DLD1 (cell line): ENCODE data around the gene TRIB2.

Experiments
- in situ Hi-C: cut with HindIII; loops from 2 replicates; pipeline ENCODE4 v1.10.0; 2017; ENCODE audit warnings: low sequenced_read_pairs

Gene TRIB2

GRCh38 chr2:12737738-12738485, 21.2 kb downstream of the TRIB2 start:
- in situ Hi-C loops = no loop called here

GRCh38 chr2:12739721-12740254, 23.1 kb downstream of the TRIB2 start:
- in situ Hi-C loops = no loop called here

- in situ Hi-C loops = no loop called here
Measured at GRCh38 chr2:12741380-12741779, 24.6 kb downstream of the TRIB2 start.

GRCh38 chr2:12742891-12743290, 26.2 kb downstream of the TRIB2 start:
- in situ Hi-C loops = no loop called here

GRCh38 chr2:12750166-12750905, 33.6 kb downstream of the TRIB2 start:
- in situ Hi-C loops = no loop called here

- in situ Hi-C loops = no loop called here
Measured at GRCh38 chr2:12754643-12755042, 37.9 kb downstream of the TRIB2 start.

- in situ Hi-C loops = no loop called here
Measured at GRCh38 chr2:12755384-12755783, 38.6 kb downstream of the TRIB2 start.

- in situ Hi-C loops = no loop called here
Measured at GRCh38 chr2:12759248-12759647, 42.5 kb downstream of the TRIB2 start.

- in situ Hi-C loops = no loop called here
Measured at GRCh38 chr2:12761104-12761503, 44.4 kb downstream of the TRIB2 start.

- in situ Hi-C loops = no loop called here
Measured at GRCh38 chr2:12762337-12762736, 45.6 kb downstream of the TRIB2 start.

- in situ Hi-C loops = no loop called here
Measured at GRCh38 chr2:12762976-12763375, 46.2 kb downstream of the TRIB2 start.

GRCh38 chr2:12763486-12763885, 46.8 kb downstream of the TRIB2 start:
- in situ Hi-C loops = no loop called here

GRCh38 chr2:12764075-12764730, 47.5 kb downstream of the TRIB2 start:
- in situ Hi-C loops = no loop called here

- in situ Hi-C loops = no loop called here
Measured at GRCh38 chr2:12764849-12765605, 48.3 kb downstream of the TRIB2 start.

GRCh38 chr2:12766421-12766879, 49.7 kb downstream of the TRIB2 start:
- in situ Hi-C loops = no loop called here

GRCh38 chr2:12767541-12767940, 50.8 kb downstream of the TRIB2 start:
- in situ Hi-C loops = no loop called here

GRCh38 chr2:12767996-12768624, 51.4 kb downstream of the TRIB2 start:
- in situ Hi-C loops = no loop called here

- in situ Hi-C loops = no loop called here
Measured at GRCh38 chr2:12769492-12770105, 52.9 kb downstream of the TRIB2 start.

GRCh38 chr2:12770300-12770968, 53.7 kb downstream of the TRIB2 start:
- in situ Hi-C loops = no loop called here
